Keratinocyte (primary cell): ENCODE results near the gene NOL9.

ENCODE experiments used
- CTCF ChIP-seq, 3 experiments: IDR thresholded peaks in 1 of 3; conservative IDR thresholded peaks in 1 of 3; optimal IDR thresholded peaks in 1 of 3; 2 replicates in 2 of 3; 3 replicates in 1 of 3; pipeline versions ENCODE3 to v1.5.1; 2011; ENCODE audit warnings: low read length in 3 of 3, mild to moderate bottlenecking in 3 of 3, moderate library complexity in 2 of 3, control low read depth in 1 of 3, inconsistent platforms in 1 of 3; ENCODE audit not compliant: insufficient read depth in 2 of 3; ENCODE audit errors: extremely low read depth in 1 of 3
- EZH2 ChIP-seq: IDR thresholded peaks from one replicate; pipeline ENCODE4 v1.6.1; 2012; ENCODE audit warnings: inconsistent platforms, mild to moderate bottlenecking, low read length, moderate library complexity

- TF ChIP-seq CTCF (optimal IDR thresholded peaks at IDR 0.05 in 1 of 3, IDR thresholded peaks at IDR 0.05 in 1 of 3, conservative IDR thresholded peaks at IDR 0.05 in 1 of 3; ENCODE audit: extremely low read depth in 1 of 3, insufficient read depth in 2 of 3, low read length in 3 of 3) (no peak), EZH2 (no peak)
Measured at GRCh38 chr1:6474815-6475282, 79.5 kb downstream of the NOL9 start.
